GM18508 (cell line): Measurements from ENCODE around the gene ICA1.
"Not testable (repeated sequence)": the region's sequence is repeated elsewhere in the genome, so short reads cannot be mapped to it uniquely, and the experiment has no call there.

ENCODE experiments used
- ATAC-seq: cut with Tn5 transposase; IDR thresholded peaks from one replicate; pipeline ENCODE4 v1.9.1; 2021; ENCODE audit warnings: moderate number of reproducible peaks; ENCODE audit not compliant: insufficient read depth, unreplicated experiment

The ICA1 gene

DNA sequence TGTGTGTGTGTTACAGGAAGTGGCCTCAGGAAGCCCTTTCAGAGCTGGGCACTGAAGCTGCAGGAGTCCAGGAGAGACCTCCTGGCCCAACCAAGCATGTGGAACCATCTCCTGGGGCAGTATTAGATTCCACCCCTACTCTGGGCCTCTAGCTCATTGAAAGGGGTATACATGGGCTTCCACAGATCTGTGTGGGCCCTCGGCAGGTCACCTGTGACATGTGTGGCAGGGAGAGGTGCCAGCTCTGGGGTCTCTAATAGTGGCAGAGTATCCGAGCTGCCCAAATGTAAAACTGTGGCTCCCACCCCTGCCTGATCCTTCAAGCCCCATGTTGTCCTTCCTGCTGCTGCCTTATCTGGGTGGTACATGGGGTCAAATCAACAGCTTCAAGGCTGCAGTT, 149.3 kb downstream of the ICA1 start:
- ATAC-seq, result no peak

GRCh38 chr7:8111282-8111960, 150.5 kb downstream of the ICA1 start:
- ATAC-seq, result no peak

- no peak for ATAC-seq
Measured at GRCh38 chr7:8109196-8110022, 152.6 kb downstream of the ICA1 start.

DNA sequence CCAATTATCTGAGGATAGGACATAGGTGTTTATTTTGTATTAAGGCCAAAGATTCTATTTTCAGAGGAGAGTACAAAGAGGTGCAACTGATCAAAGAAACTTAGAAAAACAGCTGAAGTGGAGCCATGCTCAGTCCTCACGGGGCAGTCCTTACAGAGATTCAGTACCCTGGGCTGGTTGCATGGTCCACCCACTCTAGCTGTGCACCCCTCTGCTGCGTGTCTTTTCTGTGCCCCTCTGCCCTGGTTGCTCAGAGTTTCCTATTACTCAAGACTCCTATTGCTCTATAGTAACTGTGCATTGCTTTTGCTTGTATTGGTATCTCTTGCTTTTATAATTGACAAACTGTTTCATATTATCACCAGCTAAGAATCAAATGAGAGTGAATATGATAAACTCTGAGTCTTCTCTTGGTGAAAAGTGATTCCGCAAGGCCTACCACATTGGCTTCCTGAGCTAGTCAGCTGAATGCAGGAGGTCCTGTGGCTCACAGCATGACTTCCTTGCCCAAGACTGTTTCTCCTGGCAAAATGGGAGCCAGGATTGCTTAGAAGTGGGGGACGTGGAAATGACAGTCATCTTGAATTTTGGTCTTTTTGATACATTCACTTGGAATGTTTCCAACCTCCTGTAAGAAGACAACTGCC, 156.4 kb downstream of the ICA1 start:
- no peak for ATAC-seq

GRCh38 chr7:8103282-8103681, 158.7 kb downstream of the ICA1 start:
- no peak for ATAC-seq

DNA sequence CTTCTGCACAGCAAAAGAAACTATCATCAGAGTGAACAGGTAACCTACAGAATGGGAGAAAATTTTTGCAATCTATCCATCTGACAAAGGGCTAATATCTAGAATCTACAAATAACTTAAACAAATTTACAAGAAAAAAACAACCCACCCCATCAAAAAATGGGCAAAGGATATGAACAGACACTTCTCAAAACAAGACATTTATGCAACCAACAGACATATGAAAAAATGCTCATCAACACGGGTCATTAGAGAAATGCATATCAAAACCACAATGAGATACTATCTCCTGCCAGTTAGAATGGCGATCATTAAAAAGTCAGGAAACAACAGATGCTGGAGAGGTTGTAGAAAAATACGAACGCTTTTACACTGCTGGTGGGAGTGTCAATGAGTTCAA, 160.7 kb downstream of the ICA1 start:
- not testable (repeated sequence) for ATAC-seq

DNA sequence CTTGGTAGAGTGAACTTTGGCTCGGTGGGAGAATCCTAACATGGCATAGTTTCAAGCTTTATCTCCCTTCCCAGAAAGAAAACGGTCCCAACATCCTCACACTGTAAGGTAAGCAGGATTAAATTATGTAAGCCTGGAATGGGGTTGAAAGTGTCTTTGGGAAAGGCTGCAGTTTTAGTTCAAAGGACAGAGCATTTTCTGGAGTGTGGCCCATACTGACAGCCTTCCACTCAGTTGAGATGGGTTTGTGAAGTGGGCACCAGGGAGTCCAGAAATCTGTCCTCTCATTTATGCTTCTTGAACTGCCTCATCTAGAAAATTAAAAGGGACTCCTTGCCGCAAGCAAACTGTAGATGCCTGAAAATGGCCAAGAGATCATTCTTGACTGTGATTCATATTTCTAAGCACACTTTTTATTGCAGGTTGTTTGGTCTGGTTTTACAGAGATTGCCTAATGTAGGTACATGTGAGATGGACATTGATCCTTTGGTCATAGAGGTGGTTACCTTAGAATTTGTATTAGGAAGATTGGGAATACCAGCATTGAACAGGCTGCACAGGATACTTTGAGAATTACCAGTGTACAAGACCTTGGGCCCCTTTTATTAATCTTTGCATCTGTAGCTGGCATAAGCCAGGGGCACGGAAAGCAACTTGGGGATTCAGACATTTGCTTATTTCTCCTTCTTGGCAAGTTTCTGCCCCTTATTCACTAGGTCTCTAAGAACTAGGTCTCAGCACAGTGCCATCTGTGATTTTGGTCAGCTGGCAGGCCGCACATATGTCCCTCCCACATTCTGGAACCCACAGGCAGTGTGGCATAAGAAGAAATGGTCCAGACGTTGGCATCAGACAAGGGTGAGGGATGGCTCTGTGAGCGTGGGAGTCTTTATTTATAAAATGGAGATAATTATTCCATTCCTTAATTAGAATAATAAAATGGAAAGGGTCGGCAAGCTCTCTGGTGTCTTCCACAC, 167.5 kb downstream of the ICA1 start:
- ATAC-seq, result no peak

DNA sequence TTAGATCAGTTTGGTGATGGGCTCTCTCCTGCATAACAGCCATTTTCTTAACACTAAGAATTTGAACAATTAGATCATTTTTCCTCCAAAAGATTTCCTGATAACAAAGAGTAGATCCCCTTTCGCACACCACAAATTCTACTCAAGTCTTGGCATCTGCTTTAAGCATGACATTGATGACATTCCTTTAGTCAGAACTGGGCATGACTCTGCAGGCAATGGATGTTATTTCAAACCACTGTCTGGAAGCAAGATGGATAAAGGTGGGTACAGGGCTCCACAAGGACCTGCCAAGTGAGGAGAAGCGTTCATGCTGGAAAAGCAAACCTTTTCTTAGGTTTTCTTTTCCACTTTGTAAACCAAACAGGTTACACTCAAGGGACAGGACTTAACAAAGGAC, 169.8 kb downstream of the ICA1 start:
- no peak for ATAC-seq

GRCh38 chr7:8089036-8089780, 172.8 kb downstream of the ICA1 start:
- ATAC-seq, result no peak

DNA sequence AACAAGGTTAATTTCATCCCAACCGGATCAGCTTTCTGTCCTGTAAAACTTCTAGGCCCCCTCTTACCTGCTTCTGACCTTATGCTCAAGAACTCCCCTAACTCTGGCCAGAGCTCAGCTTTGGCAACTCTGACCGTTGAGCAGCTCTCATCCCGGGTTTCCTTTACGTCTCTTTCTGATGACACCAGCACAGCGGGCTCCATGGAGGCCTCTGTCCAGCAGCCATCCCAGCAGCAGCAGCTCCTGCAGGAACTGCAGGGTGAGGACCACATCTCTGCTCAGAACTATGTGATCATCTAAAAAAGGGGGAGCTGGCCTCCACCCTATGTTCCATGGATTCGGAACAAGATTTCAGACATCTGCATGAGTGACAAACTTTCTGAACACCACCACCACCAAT, 175.7 kb downstream of the ICA1 start:
- no peak for ATAC-seq

GRCh38 chr7:8085420-8085819, 176.5 kb downstream of the ICA1 start:
- no peak for ATAC-seq

GRCh38 chr7:8084836-8085235, 177.1 kb downstream of the ICA1 start:
- ATAC-seq, result no peak

DNA sequence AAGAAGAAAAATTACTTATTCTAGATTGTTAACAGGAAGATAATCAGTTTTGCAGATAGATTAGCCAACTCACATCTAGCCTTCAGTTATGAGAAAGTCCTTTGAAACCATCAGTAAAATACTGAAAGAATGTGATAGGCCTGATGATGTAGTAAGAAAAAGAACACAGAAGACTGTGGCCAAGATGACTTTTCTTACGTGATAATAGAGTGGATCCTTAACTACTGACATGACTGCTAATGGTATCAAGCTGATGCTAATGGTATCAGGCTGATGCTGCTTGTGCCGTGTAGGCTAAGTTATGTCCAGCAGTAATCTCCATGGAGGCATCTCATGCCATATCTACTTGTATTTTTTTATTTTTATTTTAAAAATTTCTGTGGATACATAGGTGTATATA, 179.2 kb downstream of the ICA1 start:
- no peak for ATAC-seq

DNA sequence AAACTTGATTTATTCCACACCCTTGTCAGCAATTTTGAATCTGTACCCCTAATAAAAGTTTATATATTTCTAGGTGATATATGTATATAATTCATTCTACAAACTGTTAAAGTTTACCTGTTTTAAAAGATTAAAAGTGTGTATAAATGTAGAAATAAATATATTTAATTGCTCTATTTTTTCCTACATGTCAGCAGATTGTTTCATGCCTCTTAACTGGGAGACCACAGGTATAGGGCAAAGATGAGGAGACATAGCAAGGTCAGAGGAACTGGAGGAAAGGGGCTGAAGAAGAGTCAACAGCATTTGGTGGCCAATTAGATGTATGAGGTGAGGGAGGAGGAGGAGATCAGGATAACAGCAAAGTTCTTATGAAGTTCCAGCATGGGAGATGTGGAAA, 183.5 kb downstream of the ICA1 start:
- no peak for ATAC-seq

DNA sequence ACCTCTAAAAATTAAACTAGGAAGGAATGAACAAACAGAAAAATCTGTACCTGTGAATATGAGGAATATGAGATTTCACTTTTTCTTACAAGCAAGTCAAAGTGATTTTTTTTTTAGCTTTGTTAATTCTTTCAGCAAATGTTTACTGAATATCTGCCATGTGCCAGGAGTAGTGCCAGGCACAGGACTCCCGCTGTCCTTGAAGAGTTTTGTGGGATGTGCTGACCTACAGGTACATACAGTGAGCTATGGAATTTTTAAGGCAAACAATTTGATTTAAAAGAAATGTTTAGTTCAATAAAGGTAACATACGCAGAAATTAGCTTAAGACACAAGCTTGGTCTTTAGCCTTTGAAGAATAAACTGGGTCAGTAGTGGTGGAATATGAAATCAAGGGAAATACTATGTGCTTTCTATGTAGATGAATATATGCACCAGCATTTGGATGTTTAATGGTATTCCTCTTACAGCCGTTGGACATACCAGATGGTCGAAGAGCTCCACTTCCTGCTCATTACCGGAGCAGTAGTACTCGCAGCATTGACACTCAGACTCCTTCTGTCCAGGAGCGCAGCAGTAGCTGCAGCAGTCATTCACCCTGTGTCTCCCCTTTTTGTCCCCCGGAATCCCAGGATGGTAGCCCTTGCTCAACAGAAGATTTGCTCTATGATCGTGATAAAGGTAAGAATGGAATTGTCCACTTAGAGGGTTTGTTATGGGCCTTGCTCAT, 191.4 kb downstream of the ICA1 start:
- ATAC-seq, result no peak

- no peak for ATAC-seq
Measured at GRCh38 chr7:8068892-8069686, 192.9 kb downstream of the ICA1 start.

DNA sequence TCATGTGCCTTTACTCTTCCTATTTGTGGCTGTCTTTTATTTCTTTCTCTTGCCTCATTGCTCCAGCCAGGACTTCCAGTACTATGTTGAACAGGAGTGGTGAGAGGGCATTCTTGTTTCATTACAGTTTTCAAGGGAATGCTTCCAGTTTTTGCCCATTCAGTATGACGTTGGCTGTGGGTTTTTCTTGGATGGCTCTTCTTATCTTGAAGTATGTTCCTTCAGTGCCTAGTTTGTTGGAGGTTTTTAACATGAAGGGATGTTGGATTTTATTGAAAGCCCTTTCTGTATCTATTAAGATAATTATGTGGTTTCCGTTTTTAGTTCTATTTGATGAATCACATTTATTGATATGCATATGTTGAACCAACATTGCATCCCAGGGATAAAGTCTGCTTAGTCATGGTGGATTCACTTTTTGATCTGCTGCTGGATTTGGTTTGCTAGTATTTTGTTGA, 196.6 kb downstream of the ICA1 start:
- no peak for ATAC-seq

DNA sequence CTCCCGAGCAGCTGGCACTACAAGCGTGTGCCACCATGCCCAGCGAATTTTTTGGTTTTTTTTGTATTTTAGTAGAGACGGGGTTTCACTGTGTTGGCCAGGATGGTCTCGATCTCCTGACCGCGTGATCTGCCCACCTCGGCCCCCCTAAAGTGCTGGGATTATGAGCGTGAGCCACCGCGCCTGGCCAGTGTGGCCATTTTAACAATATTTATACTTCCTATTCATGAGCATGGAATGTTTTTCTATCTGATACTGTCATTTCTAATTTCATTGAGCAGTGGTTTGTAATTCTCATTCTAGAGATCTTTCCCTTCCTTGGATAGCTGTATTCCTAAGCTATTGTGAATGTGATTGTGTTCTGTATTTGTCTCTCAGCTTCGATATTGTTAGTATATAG, 197.1 kb downstream of the ICA1 start:
- ATAC-seq, result no peak
